ENCODE data around the gene SRCAP. TPM values are rescaled to one million over a fixed set of nuclear protein-coding genes. Genes with fewer than 3 reads are reported as not detected.

Gene SRCAP
- total RNA-seq, 6 experiments from 2014 or later, result 43.4 to 48.1 (median 45.9) TPM

DNA sequence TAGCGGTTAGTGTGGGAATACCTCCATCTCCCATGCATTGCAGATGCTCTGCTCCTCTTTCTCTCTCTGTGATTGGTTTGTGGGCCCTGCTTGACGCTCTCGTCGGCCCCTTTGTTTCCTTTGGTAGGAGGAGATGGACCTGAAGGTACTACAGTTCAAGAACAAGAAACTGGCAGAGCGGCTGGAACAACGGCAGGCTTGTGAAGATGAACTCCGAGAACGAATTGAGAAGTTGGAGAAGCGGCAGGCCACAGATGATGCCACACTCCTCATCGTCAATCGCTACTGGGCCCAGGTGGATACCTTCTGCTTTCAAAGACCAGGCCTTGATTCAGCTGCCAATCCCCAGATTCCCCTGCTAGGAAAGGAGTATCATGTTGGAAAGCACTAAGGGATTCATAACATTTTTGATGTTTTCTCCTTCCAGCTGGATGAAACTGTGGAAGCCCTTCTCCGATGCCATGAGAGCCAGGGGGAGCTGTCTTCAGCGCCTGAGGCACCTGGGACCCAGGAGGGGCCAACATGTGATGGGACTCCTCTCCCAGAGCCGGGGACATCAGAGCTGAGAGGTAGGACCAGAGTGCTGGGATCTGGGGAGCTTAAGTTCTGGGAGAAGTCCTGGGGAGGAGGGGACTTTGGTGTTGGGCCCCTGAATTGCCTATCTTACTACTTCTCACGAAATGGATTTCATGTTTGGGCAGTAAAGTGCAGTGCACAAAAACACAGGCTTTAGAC, 64.2 kb downstream of the SRCAP start:
- H3K27me3 Mint-ChIP-seq (ENCODE audit: insufficient read depth), result peaks cover 8% of the 10 kb centered on the region
- TF ChIP-seq, protein P1, sequence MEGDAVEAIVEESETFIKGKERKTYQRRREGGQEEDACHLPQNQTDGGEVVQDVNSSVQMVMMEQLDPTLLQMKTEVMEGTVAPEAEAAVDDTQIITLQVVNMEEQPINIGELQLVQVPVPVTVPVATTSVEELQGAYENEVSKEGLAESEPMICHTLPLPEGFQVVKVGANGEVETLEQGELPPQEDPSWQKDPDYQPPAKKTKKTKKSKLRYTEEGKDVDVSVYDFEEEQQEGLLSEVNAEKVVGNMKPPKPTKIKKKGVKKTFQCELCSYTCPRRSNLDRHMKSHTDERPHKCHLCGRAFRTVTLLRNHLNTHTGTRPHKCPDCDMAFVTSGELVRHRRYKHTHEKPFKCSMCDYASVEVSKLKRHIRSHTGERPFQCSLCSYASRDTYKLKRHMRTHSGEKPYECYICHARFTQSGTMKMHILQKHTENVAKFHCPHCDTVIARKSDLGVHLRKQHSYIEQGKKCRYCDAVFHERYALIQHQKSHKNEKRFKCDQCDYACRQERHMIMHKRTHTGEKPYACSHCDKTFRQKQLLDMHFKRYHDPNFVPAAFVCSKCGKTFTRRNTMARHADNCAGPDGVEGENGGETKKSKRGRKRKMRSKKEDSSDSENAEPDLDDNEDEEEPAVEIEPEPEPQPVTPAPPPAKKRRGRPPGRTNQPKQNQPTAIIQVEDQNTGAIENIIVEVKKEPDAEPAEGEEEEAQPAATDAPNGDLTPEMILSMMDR (IDR thresholded peaks at IDR 0.05), result no peak
- no peaks in the 10 kb centered on the region for H3K9me3 Mint-ChIP-seq
- peak overlapping the region; percentile 90 for H3K27ac Mint-ChIP-seq
- peak overlapping the region; percentile 95 for H3K4me3 Mint-ChIP-seq
- H3K4me1 Mint-ChIP-seq (ENCODE audit: low read depth), result peaks cover 27% of the 10 kb centered on the region
- no peak for DNase-seq
- peaks cover 31% of the 10 kb centered on the region for H3K36me3 Mint-ChIP-seq (ENCODE audit: low read depth)

DNA sequence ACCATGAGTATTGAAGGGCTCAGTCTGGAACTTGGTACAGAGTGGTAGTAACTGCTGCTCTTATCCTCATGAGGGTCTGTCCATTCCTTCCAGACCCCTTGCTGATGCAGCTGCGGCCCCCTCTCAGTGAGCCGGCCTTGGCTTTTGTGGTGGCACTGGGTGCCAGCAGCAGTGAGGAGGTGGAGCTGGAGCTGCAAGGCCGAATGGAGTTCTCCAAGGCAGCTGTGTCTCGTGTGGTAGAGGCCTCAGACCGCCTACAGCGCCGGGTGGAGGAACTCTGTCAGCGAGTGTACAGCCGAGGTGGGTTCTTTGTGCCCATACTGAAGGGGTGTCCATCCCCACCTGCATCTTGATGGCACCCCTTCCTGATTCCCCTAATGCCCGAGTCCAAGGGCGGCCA, 65.1 kb downstream of the SRCAP start:
- H3K4me1 Mint-ChIP-seq (ENCODE audit: low read depth), result peaks cover 27% of the 10 kb centered on the region
- H3K36me3 Mint-ChIP-seq (ENCODE audit: low read depth), result peaks cover 29% of the 10 kb centered on the region
- DNase-seq, result no peak

DNA sequence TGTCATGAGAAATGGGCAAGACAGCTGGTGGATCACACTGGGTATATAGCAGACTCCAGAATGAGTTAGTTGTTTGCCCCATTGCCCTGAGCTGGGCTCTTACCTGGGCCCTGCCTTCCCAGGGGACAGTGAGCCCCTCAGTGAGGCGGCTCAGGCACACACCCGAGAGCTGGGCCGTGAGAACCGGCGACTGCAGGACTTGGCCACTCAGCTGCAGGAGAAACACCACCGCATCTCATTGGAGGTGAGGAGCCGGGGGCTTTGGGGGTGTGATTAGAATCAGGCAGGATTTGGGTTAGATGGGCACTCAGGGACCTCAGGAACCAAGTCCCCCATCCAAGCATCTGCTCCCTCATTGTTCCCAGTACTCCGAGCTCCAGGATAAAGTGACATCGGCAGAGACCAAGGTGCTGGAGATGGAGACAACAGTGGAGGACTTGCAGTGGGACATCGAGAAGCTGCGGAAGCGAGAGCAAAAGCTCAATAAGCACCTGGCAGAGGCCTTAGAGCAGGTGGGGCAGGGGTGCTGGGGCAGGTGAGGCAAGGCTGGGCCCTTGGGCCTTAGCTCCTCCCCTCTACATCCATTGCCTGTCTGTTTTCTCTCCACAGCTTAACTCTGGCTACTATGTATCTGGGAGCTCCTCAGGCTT, 66.0 kb downstream of the SRCAP start:
- Mint-ChIP-seq H3K9me3 (no peaks in the 10 kb centered on the region), H3K4me1 (ENCODE audit: low read depth) (peaks cover 27% of the 10 kb centered on the region), H3K4me3 (no peak overlapping the region), H3K27ac (no peak overlapping the region), H3K36me3 (ENCODE audit: low read depth) (peaks cover 29% of the 10 kb centered on the region), H3K27me3 (ENCODE audit: insufficient read depth) (peaks cover 7% of the 10 kb centered on the region)
- TF ChIP-seq, protein P1 (IDR thresholded peaks at IDR 0.05), result no peak
- no peak for DNase-seq

More for the DNA sequence above, 65.1 kb downstream of the SRCAP start:
- Mint-ChIP-seq H3K27ac (no peak overlapping the region), H3K4me3 (0 out of 2 replicates have a peak overlapping the region, but pooled peaks have one; percentile 95), H3K27me3 (ENCODE audit: insufficient read depth) (peaks cover 8% of the 10 kb centered on the region), H3K9me3 (no peaks in the 10 kb centered on the region)
- TF ChIP-seq, protein P1 (IDR thresholded peaks at IDR 0.05), result no peak

DNA sequence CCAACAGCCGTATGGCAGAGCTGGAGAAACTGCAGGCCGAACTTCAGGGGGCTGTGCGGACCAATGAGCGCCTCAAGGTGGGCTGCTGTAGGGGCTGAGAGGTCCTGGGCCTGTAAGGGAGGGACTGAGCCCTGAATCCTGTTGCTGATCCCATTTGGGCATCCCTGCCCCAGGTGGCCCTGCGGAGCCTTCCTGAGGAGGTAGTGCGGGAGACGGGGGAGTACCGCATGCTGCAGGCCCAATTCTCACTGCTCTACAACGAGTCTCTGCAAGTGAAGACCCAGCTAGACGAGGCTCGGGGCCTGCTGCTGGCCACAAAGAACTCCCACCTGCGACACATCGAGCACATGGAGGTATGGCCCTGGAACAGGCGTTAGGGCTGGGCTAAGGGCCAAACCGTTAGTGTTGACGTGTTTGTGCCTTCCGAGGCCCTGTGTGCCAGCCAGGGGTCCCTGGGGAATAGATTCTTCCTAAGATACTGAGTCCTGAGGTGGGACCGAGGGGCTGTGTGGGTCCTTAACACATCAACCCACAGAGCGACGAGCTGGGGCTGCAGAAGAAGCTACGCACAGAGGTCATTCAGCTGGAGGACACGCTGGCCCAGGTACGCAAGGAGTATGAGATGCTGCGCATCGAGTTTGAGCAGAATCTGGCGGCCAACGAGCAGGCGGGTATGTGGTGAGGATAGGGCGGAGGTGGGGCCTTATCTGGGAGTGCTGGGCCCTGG, 67.4 kb downstream of the SRCAP start:
- TF ChIP-seq, protein P1 (IDR thresholded peaks at IDR 0.05), result no peak

DNA sequence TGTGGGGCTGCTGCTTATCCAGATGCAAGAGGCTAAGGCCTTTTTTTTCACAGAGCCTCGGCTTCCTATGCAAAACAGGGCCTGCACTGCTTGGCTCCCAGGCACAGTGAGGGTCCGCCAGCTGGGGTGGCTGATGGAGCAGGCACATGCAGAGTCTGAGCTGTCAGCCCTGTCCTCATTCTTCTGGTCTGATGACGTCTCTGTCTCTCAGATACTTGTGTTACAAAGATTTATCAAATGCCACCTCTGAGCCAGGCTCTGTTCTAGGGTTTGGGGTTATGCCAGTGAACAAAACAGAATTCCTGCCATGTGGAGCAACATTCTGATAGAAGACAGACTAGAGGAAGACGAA, 67.9 kb downstream of the SRCAP start:
- peaks cover 34% of the 10 kb centered on the region for H3K36me3 Mint-ChIP-seq (ENCODE audit: low read depth)
- H3K9me3 Mint-ChIP-seq, result no peaks in the 10 kb centered on the region
- peaks cover 3% of the 10 kb centered on the region for H3K27me3 Mint-ChIP-seq (ENCODE audit: insufficient read depth)
- H3K27ac Mint-ChIP-seq, result no peak overlapping the region
- TF ChIP-seq, protein P1 (IDR thresholded peaks at IDR 0.05), result no peak
- DNase-seq, result no peak
- peaks cover 15% of the 10 kb centered on the region for H3K4me1 Mint-ChIP-seq (ENCODE audit: low read depth)
- H3K4me3 Mint-ChIP-seq, result no peak overlapping the region

More for the DNA sequence above, 67.4 kb downstream of the SRCAP start:
- H3K4me1 Mint-ChIP-seq (ENCODE audit: low read depth), result peaks cover 15% of the 10 kb centered on the region
- no peak overlapping the region for H3K27ac Mint-ChIP-seq
- H3K4me3 Mint-ChIP-seq, result no peak overlapping the region
- H3K27me3 Mint-ChIP-seq (ENCODE audit: insufficient read depth), result peaks cover 2% of the 10 kb centered on the region
- H3K9me3 Mint-ChIP-seq, result no peaks in the 10 kb centered on the region
- DNase-seq, result no peak
- H3K36me3 Mint-ChIP-seq (ENCODE audit: low read depth), result peaks cover 33% of the 10 kb centered on the region
